ENCODE measurements around the gene NKIRAS1.

GRCh38 chr3:23942546-23942945 is 25.8 kb upstream of the NKIRAS1 start:
- TF ChIP-seq, protein P1, sequence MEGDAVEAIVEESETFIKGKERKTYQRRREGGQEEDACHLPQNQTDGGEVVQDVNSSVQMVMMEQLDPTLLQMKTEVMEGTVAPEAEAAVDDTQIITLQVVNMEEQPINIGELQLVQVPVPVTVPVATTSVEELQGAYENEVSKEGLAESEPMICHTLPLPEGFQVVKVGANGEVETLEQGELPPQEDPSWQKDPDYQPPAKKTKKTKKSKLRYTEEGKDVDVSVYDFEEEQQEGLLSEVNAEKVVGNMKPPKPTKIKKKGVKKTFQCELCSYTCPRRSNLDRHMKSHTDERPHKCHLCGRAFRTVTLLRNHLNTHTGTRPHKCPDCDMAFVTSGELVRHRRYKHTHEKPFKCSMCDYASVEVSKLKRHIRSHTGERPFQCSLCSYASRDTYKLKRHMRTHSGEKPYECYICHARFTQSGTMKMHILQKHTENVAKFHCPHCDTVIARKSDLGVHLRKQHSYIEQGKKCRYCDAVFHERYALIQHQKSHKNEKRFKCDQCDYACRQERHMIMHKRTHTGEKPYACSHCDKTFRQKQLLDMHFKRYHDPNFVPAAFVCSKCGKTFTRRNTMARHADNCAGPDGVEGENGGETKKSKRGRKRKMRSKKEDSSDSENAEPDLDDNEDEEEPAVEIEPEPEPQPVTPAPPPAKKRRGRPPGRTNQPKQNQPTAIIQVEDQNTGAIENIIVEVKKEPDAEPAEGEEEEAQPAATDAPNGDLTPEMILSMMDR (IDR thresholded peaks at IDR 0.05; ENCODE audit: borderline replicate concordance, extremely low read depth, low read length, poor library complexity, severe bottlenecking) = no peak
- TF ChIP-seq EZH2 (IDR thresholded peaks at IDR 0.05; ENCODE audit: borderline replicate concordance, low read depth, low read length, severe bottlenecking) = no peak
